Gastroesophageal sphincter (tissue), 4 donors: ENCODE measurements around the gene UBE2E3. TPM values are rescaled to one million over a fixed set of nuclear protein-coding genes. Genes with fewer than 3 reads are reported as not detected.

Experiments
- ATAC-seq: fragments of 150-250 bp; one replicate; pipeline ENCODE4 v1.9.1; 2016; ENCODE audit warnings: mild to moderate bottlenecking, moderate library complexity
- H3K27ac ChIP-seq, 4 donors: fragments of 200-600 bp; sonication (generic) in 3 of 4; 1 replicate in 3 of 4; 2 replicates in 1 of 4; pipeline ENCODE4 v1.5.1; 2016 to 2019
- H3K27me3 ChIP-seq: fragments of 200-600 bp; sonication (generic); one replicate; pipeline ENCODE4 v1.5.1; 2019
- H3K36me3 ChIP-seq, 2 donors: fragments of 200-600 bp; sonication (generic); one replicate each; pipeline ENCODE4 v1.5.1; 2019; ENCODE audit warnings: control low read depth in 1 of 2
- H3K4me1 ChIP-seq, 3 donors: fragments of 200-600 bp; sonication (generic); 1 replicate in 2 of 3; 2 replicates in 1 of 3; pipeline ENCODE4 v1.5.1; 2016 to 2019; ENCODE audit warnings: control low read depth in 2 of 3
- H3K4me3 ChIP-seq, 2 donors: fragments of 200-600 bp; sonication (generic); one replicate each; pipeline ENCODE4 v1.5.1; 2019; ENCODE audit warnings: mild to moderate bottlenecking in 1 of 2, moderate library complexity in 1 of 2
- H3K9me3 ChIP-seq, 3 donors: fragments of 200-600 bp; sonication (generic); one replicate each; pipeline ENCODE4 v1.5.1; 2017 to 2019; ENCODE audit warnings: control low read depth in 2 of 3
- CTCF ChIP-seq, 4 experiments: fragments of 200-600 bp in 2 of 4; fragments of 450-650 bp in 2 of 4; sonication (generic) in 1 of 4; IDR thresholded peaks; one replicate each; pipeline ENCODE4 v1.5.1; 2017 to 2019; ENCODE audit warnings: antibody characterized with exemption in 4 of 4, mild to moderate bottlenecking in 2 of 4, moderate library complexity in 2 of 4
- EP300 ChIP-seq: sonication (generic); formaldehyde crosslinking; IDR thresholded peaks from one replicate; pipeline ENCODE4 v1.6.1; 2017; ENCODE audit warnings: antibody characterized with exemption, mild to moderate bottlenecking
- POLR2A ChIP-seq, 2 donors: fragments of 450-650 bp; IDR thresholded peaks; one replicate each; pipeline ENCODE4 v1.6.1; 2017; ENCODE audit warnings: antibody characterized with exemption in 2 of 2, mild to moderate bottlenecking in 2 of 2, moderate library complexity in 1 of 2
- POLR2AphosphoS5 ChIP-seq: sonication (generic); formaldehyde crosslinking; IDR thresholded peaks from one replicate; pipeline ENCODE4 v1.6.1; 2017; ENCODE audit warnings: antibody characterized with exemption
- WGBS, 2 donors: methylation state at CpG; one replicate each; pipeline ENCODE4 v1.1.5; 2018; ENCODE audit warnings: low coverage in 1 of 2; 5-methylcytosine and 5-hydroxymethylcytosine counted together
- total RNA-seq, 4 donors: library from RNA; depleted of rRNA; stranded (reverse); fragments of >200 nt; gene quantifications; one replicate each; pipeline ENCODE4 v1.1.0, GENCODE V29; 2016

The UBE2E3 gene
- total RNA-seq, 4 donors from 2014 or later: 29.9 to 53.5 (median 42.2) TPM

DNA sequence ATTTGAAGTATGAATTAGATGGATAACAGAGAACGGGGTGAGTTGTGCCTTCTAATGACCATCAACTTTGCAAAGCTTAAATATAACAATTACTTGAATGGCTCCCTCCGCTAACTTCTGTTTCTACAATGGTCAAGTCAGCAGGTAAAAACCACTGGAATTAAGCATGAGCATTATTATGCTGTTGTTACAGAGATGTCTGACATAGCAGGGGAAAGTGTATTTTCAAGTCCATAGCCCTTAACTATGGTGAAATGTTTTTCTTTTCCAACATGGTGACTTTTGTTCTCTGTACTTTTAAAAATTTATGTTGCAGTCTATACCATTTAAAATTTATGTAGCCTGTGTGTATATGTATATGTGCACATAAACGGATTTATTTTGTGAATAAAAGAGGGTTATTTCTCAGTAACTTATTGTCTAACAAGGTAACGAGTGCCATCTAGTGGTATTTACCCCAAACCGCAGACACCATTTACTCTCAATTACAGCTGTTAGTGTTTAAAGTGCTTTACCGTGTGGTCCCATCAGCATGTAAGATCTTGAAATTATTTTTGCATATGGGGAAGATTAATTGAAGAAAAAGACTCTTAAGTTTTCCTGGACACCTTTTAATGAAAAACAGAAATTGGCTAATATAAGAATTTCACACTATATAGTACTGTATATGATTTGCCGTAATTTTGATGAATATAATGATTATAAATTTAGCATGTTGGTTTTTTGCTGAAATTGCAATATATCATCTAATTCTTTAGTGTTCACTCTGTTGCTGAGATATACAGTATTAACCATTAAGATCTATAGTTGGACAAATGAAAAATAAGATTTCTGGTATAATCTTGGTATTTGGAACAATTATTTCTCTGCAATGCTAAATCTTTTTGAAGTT is 78.2 kb downstream of the UBE2E3 start:
- no peaks in the 10 kb centered on the region for H3K4me1 ChIP-seq
- H3K27ac ChIP-seq: no peak overlapping the region
- WGBS, 2 donors: 73 to 79% methylated on average over 7 of the region's 7 CpGs
- ATAC-seq: no peak
- no peaks in the 10 kb centered on the region for H3K27me3 ChIP-seq
- TF ChIP-seq EP300: no peak
- TF ChIP-seq POLR2A (IDR thresholded peaks at IDR 0.05): no peak
- peak in 2 of 4 experiments; percentile 23 to 51 for TF ChIP-seq CTCF (IDR thresholded peaks at IDR 0.05)
- no peak for TF ChIP-seq POLR2AphosphoS5
- peaks cover 0 to 7% of the 10 kb centered on the region in 2 donors for H3K36me3 ChIP-seq
- no peaks in the 10 kb centered on the region for H3K9me3 ChIP-seq
- H3K4me3 ChIP-seq: no peak overlapping the region

DNA sequence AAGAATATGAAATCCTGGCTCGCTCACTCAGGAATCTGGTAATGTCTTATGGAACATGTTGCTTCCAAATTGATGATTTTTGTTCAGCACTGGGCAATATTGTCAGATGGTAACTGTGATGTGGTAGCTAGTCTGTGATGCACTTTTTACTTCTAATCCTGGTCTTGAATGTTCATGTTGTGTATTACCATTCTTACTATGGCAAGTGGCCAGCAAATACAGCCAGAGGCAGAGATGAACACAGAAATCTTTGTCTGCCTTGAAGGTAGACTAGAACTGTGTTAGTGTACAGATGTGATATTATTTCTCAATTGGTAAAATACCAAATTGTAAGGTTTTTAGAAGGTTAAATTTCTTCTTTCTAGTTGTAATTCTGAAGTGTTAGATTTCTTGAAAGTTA is 83.3 kb downstream of the UBE2E3 start:
- 36 to 58% methylated on average over 1 of the region's 1 CpG for WGBS, 2 donors

DNA sequence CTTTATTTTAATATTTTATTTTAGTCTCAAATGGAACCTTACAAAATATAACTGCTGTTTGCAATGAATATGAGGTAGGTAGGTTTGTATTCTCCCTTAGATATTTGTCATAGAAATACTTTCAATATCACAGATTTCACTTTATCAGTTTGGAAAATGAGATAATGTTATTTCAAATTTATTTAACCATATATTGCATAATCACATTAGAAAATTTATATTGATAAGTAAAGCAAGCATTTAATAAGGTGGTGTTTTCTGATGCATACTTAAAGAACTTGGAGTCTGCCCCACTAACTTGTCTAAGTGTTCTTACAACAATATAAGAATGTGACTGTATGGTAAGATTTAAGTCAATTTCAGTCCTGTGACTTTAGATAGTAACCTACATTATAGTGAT is 85.1 kb downstream of the UBE2E3 start:
- TF ChIP-seq POLR2AphosphoS5 (no peak), POLR2A (IDR thresholded peaks at IDR 0.05) (no peak), EP300 (no peak), CTCF (IDR thresholded peaks at IDR 0.05) (no peak)
- Histone ChIP-seq H3K27me3 (no peaks in the 10 kb centered on the region), H3K4me3 (no peak overlapping the region), H3K27ac (no peak overlapping the region), H3K36me3 (peaks cover 0 to 7% of the 10 kb centered on the region in 2 donors), H3K4me1 (no peaks in the 10 kb centered on the region), H3K9me3 (no peaks in the 10 kb centered on the region)
- no peak for ATAC-seq

More for the DNA sequence above, 83.3 kb downstream of the UBE2E3 start:
- Histone ChIP-seq H3K36me3 (peaks cover 0 to 7% of the 10 kb centered on the region in 2 donors), H3K9me3 (no peaks in the 10 kb centered on the region), H3K27ac (no peak overlapping the region), H3K27me3 (no peaks in the 10 kb centered on the region), H3K4me3 (no peak overlapping the region), H3K4me1 (no peaks in the 10 kb centered on the region)
- no peak for ATAC-seq
- TF ChIP-seq POLR2A (IDR thresholded peaks at IDR 0.05): no peak
- no peak for TF ChIP-seq POLR2AphosphoS5
- TF ChIP-seq CTCF (IDR thresholded peaks at IDR 0.05): no peak
- TF ChIP-seq EP300: no peak

- 88 to 100% methylated on average over 1 of the region's 1 CpG for WGBS, 2 donors
- TF ChIP-seq CTCF (IDR thresholded peaks at IDR 0.05): no peak
- no peak for TF ChIP-seq POLR2AphosphoS5
- TF ChIP-seq EP300: no peak
- no peak for TF ChIP-seq POLR2A (IDR thresholded peaks at IDR 0.05)
- Histone ChIP-seq H3K9me3 (no peaks in the 10 kb centered on the region), H3K4me1 (no peaks in the 10 kb centered on the region), H3K27me3 (no peaks in the 10 kb centered on the region), H3K27ac (no peak overlapping the region), H3K36me3 (peaks cover 0 to 7% of the 10 kb centered on the region in 2 donors), H3K4me3 (no peak overlapping the region)
- no peak for ATAC-seq
Observed at GRCh38 chr2:181066333-181066732, 85.9 kb downstream of the UBE2E3 start.
